ENCODE measurements around the gene GOLGA7B. TPM values are rescaled to one million over a fixed set of nuclear protein-coding genes. Genes with fewer than 3 reads are reported as not detected.

Gene GOLGA7B
- total RNA-seq, 4 donors from 2014 or later = 0.29 to 2.3 (median 0.63) TPM

GRCh38 chr10:97870990-97871389 is 21.3 kb downstream of the GOLGA7B start:
- TF ChIP-seq POLR2A (IDR thresholded peaks at IDR 0.05) (no peak), CTCF (IDR thresholded peaks at IDR 0.05 in 4 of 5, conservative IDR thresholded peaks at IDR 0.05 in 1 of 5) (no peak)
- peaks cover 0 to 4% (median 0%) of the 10 kb centered on the region in 3 donors for H3K27me3 ChIP-seq
- peaks cover 4 to 6% of the 10 kb centered on the region in 2 donors for H3K4me1 ChIP-seq
- ATAC-seq = no peak
- no peak overlapping the region for H3K27ac ChIP-seq
- in situ Hi-C loops (cut with MboI; ENCODE audit: low sequenced_read_pairs in 4 of 4) (loop anchor here in 3 of 4 donors (5.0 kb wide), 1 partner anchor 79 kb away; no protein-coding TSS in a partner anchor), intact Hi-C loops (cut with DNase I; ENCODE audit: low total_unique reads) (no loop called here)
- H3K36me3 ChIP-seq = no peaks in the 10 kb centered on the region
- no peaks in the 10 kb centered on the region for H3K9me3 ChIP-seq
- no peak for DNase-seq
- H3K4me3 ChIP-seq = no peak overlapping the region

GRCh38 chr10:97873569-97873968 is 23.9 kb downstream of the GOLGA7B start:
- Histone ChIP-seq H3K4me1 (peaks cover 4 to 6% of the 10 kb centered on the region in 2 donors), H3K4me3 (no peak overlapping the region), H3K27ac (no peak overlapping the region), H3K9me3 (no peaks in the 10 kb centered on the region), H3K27me3 (peaks cover 0 to 4% (median 0%) of the 10 kb centered on the region in 3 donors), H3K36me3 (no peaks in the 10 kb centered on the region)
- in situ Hi-C loops (cut with MboI; ENCODE audit: low sequenced_read_pairs in 4 of 4) (loop anchor here in 3 of 4 donors (5.0 kb wide), 1 partner anchor 81 kb away; no protein-coding TSS in a partner anchor), intact Hi-C loops (cut with DNase I; ENCODE audit: low total_unique reads) (no loop called here)
- no peak for DNase-seq
- no peak for ATAC-seq
- no peak for TF ChIP-seq POLR2A (IDR thresholded peaks at IDR 0.05)
- TF ChIP-seq CTCF (IDR thresholded peaks at IDR 0.05 in 4 of 5, conservative IDR thresholded peaks at IDR 0.05 in 1 of 5) = no peak

- ATAC-seq (no peak), DNase-seq (no peak)
- no peak for TF ChIP-seq CTCF (IDR thresholded peaks at IDR 0.05 in 4 of 5, conservative IDR thresholded peaks at IDR 0.05 in 1 of 5)
- TF ChIP-seq POLR2A (IDR thresholded peaks at IDR 0.05) = no peak
- in situ Hi-C loops (cut with MboI; ENCODE audit: low sequenced_read_pairs in 4 of 4) = loop anchor here in 3 of 4 donors (5.0 kb wide), 1 partner anchor 82 kb away; no protein-coding TSS in a partner anchor
- no peaks in the 10 kb centered on the region for H3K4me1 ChIP-seq
- no peaks in the 10 kb centered on the region for H3K36me3 ChIP-seq
- no peaks in the 10 kb centered on the region for H3K9me3 ChIP-seq
- intact Hi-C loops (cut with DNase I; ENCODE audit: low total_unique reads) = no loop called here
- H3K4me3 ChIP-seq = no peak overlapping the region
- no peak overlapping the region for H3K27ac ChIP-seq
- peaks cover 0 to 4% (median 0%) of the 10 kb centered on the region in 3 donors for H3K27me3 ChIP-seq
These were observed 24.7 kb downstream of the GOLGA7B start for GRCh38 chr10:97874332-97874731.

- DNase-seq (no peak), ATAC-seq (no peak)
- no peak overlapping the region for H3K4me3 ChIP-seq
- intact Hi-C loops (cut with DNase I; ENCODE audit: low total_unique reads) = no loop called here
- H3K27ac ChIP-seq = no peak overlapping the region
- no peaks in the 10 kb centered on the region for H3K4me1 ChIP-seq
- peaks cover 0 to 4% (median 0%) of the 10 kb centered on the region in 3 donors for H3K27me3 ChIP-seq
- no peaks in the 10 kb centered on the region for H3K36me3 ChIP-seq
- no peaks in the 10 kb centered on the region for H3K9me3 ChIP-seq
- in situ Hi-C loops (cut with MboI; ENCODE audit: low sequenced_read_pairs in 4 of 4) = no loop called here
- TF ChIP-seq CTCF (IDR thresholded peaks at IDR 0.05 in 4 of 5, conservative IDR thresholded peaks at IDR 0.05 in 1 of 5) (no peak), POLR2A (IDR thresholded peaks at IDR 0.05) (no peak)
These were observed 25.7 kb downstream of the GOLGA7B start for GRCh38 chr10:97875391-97875790.

- no peak overlapping the region for H3K27ac ChIP-seq
- H3K36me3 ChIP-seq = no peaks in the 10 kb centered on the region
- TF ChIP-seq CTCF (IDR thresholded peaks at IDR 0.05 in 4 of 5, conservative IDR thresholded peaks at IDR 0.05 in 1 of 5) (no peak), POLR2A (IDR thresholded peaks at IDR 0.05) (no peak)
- ATAC-seq = no peak
- H3K4me1 ChIP-seq = no peaks in the 10 kb centered on the region
- no peak for DNase-seq
- no peak overlapping the region for H3K4me3 ChIP-seq
- intact Hi-C loops (cut with DNase I; ENCODE audit: low total_unique reads) (no loop called here), in situ Hi-C loops (cut with MboI; ENCODE audit: low sequenced_read_pairs in 4 of 4) (no loop called here)
- H3K27me3 ChIP-seq = no peaks in the 10 kb centered on the region
- H3K9me3 ChIP-seq = no peaks in the 10 kb centered on the region
These were observed 26.8 kb downstream of the GOLGA7B start for GRCh38 chr10:97876402-97876801.
